ENCODE measurements around the gene PHPT1.
"Not testable (repeated sequence)": the region's sequence is repeated elsewhere in the genome, so short reads cannot be mapped to it uniquely, and the experiment has no call there.

Gene PHPT1

DNA sequence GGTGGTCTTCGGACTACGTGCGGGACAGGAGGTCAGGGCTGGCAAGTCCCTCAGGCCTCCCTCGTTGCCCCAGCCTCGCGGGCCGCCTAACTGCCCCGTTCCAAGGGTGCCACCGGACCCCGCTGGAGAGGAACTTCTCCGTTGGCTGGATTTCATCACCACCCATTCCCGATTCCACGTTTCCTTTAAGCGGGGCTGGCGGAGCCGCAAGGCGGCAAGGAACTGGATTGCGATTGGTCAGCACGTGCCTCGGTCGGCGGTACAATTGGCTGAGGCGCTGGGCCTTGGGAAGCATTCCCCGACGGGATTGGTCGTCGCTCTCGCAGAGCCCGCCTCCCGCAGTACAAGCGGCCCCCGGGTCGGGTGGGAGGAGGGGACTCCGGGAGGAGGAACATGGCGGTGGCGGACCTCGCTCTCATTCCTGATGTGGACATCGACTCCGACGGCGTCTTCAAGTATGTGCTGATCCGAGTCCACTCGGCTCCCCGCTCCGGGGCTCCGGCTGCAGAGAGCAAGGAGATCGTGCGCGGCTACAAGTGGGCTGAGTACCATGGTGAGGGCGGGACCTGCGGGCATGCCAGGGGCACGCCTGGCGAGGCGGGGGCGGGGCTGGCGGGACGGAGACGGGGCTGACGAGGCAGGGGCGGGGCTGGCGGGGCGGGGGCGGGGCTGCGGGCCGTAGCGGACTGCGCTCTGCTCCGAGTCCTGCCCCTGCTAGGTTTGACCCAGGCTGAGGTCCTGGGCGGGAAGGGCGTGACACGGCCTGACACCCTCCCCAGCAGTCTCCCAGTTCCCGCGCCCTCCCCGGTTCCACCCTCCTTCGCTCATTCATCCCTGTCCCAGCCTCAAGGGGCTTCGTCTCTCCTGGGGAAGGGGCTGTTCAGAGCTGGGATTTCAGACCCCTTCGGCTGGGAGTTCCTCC, at the start of gene PHPT1:
PHPT1 (plus strand) TSS at position 372 of the 922 bp plus-strand sequence; CDS start at position 394, 22 bp downstream.
- peak; percentile 98 for FAIRE-seq

GRCh38 chr9:136799854-136800657, 49.2 kb upstream of the PHPT1 start:
- FAIRE-seq = no peak

- no peak for FAIRE-seq
These were observed 46.9 kb upstream of the PHPT1 start for GRCh38 chr9:136802321-136802720.

DNA sequence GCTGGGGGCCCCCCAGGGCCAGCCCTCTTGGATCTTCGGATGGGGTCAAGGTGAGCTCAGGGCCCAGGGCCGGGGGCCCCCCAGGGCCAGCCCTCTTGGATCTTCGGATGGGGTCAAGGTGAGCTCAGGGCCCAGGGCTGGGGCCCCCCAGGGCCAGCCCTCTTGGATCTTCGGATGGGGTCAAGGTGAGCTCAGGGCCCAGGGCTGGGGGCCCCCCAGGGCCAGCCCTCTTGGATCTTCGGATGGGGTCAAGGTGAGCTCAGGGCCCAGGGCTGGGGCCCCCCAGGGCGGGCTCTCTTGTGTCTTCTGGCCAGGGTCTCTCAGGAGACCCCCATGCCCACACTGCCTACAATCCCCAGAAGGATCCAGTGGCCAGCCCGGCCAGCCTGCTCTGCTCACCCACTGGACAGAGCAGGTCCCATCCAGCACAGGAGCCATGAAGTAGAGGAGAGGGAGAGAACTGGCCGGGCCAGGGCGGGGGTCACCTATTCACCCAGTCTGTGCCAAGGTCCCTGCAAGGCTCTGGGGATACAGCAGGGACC, 46.1 kb upstream of the PHPT1 start:
- not testable (repeated sequence) for FAIRE-seq

DNA sequence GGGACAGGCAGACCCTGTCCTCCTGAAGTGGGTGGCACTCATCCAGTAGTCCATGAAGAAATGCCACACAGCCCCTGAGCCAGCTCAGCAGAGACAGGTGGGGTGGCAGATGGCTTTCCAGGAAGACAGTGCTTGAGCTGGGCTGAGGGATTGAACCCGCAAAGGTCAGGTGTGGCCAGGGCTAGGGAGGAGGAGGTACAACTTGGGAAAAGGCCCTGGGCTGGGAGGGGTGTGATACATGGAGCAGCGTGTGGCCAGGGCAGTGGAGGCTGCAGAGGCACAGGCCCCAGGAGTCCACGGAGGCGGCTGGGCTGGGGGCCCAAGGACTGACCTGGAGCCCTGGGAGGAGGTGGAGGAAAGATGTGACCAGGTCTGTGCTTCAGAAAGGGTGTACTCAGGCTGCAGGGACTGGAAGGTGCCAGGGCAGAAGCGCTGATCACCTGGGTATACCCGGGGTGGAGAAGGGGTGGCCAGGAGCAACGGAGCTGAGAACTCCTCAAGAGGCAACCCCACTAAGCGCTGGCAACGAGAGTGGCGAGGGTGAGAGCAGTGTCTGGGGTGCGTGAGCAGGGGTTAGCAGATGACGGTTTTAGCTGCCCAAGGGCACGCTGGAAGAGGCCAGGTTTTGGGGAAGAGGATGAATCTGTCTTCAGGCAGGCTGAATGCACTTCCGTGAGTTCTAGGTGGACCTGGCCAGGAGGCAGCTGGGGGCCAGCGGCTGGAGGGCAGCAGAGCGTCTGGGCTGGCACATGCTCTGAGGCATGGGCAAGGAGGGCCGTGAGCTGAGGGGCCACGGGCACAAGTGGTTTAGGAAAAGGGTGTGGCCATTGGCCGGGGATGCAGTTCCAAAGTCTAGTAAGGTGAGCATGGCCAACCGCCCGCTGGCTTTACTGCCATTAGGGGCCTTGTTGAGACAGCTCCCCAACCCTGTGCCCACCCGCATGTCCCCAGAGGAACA, 45.4 kb upstream of the PHPT1 start:
- FAIRE-seq = no peak

DNA sequence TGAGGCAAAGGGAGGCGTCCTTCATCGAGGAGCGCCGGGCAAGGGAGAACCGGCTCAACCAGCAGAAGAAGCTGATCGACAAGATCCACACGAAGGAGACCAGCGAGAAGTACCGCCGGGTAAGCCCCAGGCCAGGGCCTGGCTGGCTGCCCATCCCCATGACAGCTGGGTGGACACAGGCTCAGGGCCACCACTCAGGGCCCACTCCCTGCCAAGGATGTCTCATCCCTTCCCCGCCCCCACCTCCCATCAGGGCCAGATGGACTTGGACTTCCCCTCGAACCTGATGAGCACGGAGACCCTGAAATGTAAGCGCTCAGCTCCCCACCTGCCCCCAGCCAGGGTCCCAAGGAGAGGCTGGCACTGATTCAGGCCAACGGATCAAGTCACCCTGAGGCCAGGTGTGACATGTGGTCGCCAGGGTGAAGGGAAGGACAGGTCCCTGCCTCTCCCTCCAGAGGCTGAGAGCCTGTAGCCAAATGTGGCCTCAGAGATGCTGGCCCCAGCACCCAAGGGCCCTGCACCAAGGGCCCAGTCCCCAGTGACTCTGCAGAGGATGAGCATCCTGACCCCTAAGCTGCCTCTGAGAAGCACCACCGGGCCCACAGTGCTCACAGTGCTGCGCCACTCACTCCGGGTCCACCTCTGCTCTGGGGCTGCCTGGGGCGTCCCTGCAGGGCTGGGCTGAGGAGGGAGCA, 44.6 kb upstream of the PHPT1 start:
- FAIRE-seq = no peak

GRCh38 chr9:136805207-136805740, 43.9 kb upstream of the PHPT1 start:
- FAIRE-seq = no peak

DNA sequence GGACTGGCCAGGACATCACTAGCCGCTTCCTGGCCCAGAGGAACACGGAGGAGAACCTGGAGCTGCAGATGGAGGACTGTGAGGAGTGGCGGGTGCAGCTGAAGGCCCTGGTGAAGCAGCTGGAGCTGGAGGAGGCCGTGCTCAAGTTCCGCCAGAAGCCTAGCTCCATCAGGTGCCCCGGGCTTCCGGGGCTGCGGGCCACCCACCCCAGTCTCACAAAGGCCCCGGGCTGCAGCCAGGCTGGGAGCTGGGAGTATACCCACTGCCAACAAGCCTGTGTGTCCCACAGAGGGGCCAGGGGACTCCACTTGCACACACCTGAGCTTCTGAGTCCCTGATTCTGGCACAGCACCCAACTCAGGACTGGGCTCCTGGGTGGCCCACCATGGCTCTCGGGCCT, 43.1 kb upstream of the PHPT1 start:
- no peak for FAIRE-seq

DNA sequence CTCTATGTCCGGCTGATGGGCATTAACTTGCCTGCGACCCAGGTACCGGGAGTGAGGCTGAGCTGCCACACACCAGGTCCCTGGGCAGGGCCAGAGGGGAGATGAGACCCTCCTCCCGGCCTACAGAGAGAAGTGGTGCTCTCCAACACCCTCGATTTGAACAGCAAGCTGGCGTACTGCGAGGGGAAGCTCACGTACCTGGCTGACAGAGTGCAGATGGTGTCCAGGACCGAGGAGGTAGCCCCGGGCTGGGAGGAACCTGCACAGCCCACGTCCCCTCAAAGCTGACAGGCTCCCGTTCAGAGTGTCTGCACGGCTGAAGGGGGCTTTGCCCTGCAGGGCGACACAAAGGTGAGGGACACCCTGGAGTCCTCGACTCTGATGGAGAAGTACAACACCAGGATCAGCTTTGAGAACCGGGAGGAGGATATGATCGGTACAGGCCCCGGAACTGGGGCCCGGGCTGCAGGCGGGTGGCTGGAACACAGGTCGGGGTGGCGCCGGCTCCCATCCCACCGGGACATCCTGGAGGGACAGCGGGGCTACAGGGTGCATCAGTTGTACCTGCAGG, 42.5 kb upstream of the PHPT1 start:
- no peak for FAIRE-seq

- no peak for FAIRE-seq
These were observed 41.7 kb upstream of the PHPT1 start, which contains the start of gene RABL6 for GRCh38 chr9:136807281-136808074. RABL6 (plus strand) TSS chr9:136807948; CDS start chr9:136808197, 249 bp downstream.

DNA sequence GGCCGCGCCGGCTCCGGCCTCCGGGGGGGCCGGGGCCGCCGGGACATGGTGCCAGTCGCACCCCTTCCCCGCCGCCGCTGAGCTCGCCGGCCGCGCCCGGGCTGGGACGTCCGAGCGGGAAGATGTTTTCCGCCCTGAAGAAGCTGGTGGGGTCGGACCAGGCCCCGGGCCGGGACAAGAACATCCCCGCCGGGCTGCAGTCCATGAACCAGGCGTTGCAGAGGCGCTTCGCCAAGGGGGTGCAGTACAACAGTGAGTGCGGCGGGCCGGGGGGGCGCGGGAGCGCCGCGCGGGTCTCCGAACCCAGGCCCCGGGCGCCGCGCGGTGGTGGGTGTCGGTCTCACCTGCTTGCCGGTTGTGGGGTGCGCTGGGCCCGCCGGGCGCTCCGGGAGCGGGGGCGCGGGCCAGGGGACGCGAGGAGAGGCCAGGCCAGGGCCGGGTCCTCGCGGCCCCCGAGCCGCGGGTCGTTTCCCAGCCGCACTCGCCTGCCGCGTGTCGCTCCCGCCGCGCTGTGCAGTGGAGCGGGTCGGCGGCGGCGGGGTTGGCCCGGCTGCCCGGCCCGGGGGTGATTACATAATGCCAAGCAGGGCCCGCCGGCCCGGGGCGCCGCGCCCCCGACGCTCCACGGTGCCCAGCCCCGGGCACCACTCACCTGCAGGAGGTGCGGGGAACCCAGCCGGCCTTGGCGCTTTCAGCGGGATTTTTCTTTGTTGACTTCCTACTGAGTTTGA, 41.0 kb upstream of the PHPT1 start:
- FAIRE-seq = no peak

- FAIRE-seq = no peak
These were observed 40.4 kb upstream of the PHPT1 start for GRCh38 chr9:136808806-136809158.

GRCh38 chr9:136814725-136815421, 34.3 kb upstream of the PHPT1 start:
- no peak for FAIRE-seq

- no peak for FAIRE-seq
These were observed 33.8 kb upstream of the PHPT1 start for GRCh38 chr9:136815422-136815782.

- no peak for FAIRE-seq
These were observed 28.0 kb upstream of the PHPT1 start for GRCh38 chr9:136820971-136821825.

DNA sequence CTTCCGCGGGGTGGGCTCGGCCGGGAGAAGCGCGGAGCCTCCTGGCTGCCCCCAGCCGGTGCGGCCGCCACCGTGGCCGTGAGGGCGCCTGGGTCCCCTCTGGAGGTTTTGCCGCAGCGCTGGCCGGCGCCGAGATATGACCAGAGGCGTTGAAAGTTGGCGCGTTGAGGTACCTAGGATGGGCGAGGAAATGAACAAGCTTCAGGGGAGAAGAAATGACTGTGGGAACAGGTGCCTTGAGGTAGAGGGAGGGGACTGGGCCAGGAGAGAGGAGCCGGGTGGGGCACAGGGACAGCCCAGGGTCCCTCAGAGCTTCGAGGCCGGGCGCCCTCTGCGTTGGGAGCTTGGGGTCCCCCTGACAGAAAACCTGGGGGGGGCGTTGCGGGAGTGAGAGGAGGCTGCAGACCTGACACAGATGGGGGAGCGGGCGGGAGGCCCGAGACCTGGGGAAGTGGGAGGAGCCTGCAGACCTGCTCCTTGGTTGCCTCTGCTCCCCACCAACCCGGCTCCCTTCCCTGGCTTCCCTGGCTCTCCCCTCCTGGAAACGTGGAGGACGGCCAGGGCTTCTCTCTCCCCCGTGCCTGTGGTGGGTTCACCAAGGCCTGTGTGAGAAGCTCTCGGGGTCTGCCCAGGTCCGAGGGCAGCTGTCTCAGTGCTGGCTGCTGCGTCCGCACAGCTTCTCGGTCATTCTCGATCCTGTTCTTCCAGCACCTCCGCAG, 27.2 kb upstream of the PHPT1 start:
- no peak for FAIRE-seq
